Activated CD4-positive, alpha-beta T cell treated with anti-CD3 and anti-CD28 coated beads, Interleukin-2, amount 50 U/mL, for 1 hour (primary cell): ENCODE measurements around the gene BNIPL.

Experiments used
- DNase-seq: peaks from one replicate; pipeline ENCODE4 v3.0.0-alpha.2; 2020

The BNIPL gene

GRCh38 chr1:151060007-151060656, 23.7 kb downstream of the BNIPL start, which contains the start of gene MLLT11:
Gene MLLT11 (plus strand): TSS chr1:151060397. CDS start chr1:151067225, 6,828 bp downstream.
- no peak for DNase-seq

- no peak for DNase-seq
Measured at GRCh38 chr1:151060657-151061421, 24.5 kb downstream of the BNIPL start.

DNA sequence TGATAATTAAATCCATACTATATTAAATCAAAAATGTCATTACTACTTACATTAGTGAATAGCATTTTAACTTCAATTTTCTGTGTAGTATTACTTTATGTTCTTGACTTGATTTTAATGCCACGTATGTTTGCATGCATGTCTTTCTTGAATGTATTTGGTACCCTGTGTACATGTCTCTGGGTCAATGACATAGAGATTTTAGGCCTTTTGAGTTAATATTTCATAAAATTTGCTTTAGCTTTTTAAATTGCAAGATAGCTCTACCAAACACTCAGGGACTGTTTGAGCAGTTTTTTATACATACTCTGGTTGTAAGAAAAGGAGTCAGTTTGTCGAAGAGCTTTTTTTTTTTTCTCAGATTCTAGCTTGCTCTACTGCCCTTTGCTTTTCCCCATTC, 25.3 kb downstream of the BNIPL start:
- no peak for DNase-seq

GRCh38 chr1:151062741-151063371, 26.5 kb downstream of the BNIPL start:
- DNase-seq = no peak

DNA sequence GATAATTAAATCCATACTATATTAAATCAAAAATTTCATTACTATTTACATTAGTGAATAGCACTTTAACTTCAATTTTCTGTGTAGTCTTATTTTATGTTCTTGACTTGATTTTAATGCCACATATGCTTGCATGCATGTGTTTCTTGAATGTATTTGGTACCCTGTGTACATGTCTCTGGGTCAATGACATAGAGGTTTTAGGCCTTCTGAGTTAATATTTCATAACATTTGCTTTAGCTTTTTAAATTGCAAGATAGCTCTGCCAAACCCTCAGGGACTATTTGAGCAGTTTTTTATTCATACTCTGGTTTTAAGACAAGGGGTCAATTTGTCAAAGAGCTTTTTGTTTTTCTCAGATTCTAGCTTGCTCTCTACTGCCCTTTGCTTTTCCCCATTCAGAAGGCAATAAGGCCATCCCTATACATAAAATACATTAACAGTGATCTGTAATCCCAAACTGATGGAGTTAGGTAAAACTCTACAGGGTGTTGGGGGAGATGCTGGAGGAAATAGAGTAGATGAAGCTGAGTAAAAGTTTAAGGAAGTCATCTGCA, 28.8 kb downstream of the BNIPL start:
- DNase-seq = no peak

- DNase-seq = no peak
Measured at GRCh38 chr1:151067185-151067584, 30.8 kb downstream of the BNIPL start.

DNA sequence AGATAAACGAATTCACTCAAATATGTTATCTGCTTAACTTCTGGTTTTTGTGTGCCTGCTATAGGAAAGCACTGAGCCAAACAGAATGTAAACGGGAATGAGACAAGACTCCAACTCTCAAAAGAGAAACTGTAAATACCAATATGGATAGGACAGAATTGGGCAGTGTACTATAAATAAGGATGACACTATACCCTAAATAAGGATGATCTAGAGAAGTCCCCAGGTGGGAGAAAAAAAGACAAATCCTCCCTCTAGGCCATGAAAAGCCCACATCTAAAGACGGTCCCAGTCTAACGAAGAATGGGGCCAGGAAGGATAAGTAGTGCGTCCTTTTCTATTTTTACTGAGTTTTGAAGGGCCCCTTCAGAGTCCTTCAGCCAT, 32.7 kb downstream of the BNIPL start:
- DNase-seq = no peak

DNA sequence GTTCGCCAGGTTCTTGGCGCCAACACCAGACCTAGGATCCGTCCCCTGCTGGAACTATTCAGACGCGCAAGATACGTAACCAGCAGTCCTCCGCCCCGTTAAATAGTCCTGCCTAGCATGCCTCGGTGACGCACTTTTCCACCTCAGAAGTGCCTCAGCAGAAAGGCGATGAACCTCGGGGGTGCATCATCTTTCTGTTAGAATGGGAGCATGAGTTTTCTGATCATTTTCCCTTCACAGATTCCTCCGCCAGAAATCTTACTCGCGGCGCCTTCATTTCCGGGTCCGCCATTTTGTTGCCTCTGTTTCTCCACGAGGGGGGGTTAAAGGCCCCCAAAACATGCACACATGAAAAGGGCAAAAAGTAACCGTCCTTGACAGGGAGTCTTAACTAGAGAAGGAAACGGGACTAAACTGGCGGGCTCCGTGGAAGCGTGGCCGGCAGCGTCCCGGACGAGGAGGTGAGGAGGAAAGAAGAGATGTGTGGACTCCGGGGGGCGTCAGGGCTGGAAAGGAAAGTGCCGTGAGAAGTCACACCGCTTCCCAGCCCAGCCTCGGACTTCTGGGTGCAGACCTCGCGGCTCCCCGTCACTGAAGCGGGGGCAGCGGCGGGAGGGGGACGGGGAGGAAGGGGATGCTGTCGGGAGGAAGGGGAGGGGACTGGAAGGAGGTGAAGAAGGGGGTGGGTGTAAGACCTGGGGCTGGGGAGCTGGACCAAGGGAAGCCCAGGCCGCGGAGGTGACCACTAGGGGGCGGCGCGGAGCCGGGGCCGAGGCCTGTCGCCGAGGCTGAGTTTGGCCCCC, 34.3 kb downstream of the BNIPL start, which contains the start of gene GABPB2:
TSS of gene GABPB2 (plus strand) at position 288 of the 803 bp plus-strand sequence. CDS start 17,429 bp downstream, outside the sequence.
- DNase-seq = peak; percentile 81

- no peak for DNase-seq
Measured at GRCh38 chr1:151072224-151072623, 35.8 kb downstream of the BNIPL start.

DNA sequence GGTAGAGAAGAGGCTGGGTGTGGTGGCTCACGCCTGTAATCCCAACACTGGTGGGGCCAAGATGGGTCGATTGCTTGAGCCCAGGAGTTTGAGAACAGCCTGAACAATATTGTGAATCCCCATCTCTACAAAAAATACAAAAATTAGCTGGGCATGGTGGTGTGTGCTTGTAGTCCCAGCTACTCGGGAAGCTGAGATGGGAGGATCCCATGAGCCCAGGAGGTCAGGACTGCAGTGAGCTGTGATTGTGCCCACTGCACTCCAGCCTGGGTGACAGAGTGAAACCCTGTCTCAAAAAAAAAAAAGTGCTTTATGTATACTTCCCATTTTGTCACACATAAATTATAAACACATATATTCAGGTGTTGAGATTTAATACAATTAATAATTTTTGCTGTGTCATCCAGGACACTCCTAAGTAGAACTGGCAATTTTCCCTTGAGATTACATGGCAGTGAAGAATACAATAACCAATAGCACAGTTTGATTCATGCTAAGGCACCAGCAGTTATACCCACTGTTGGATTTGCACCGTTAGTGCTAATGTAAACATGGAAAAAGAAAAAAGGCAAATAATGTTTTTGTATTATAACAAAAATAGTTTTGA, 49.7 kb downstream of the BNIPL start:
- no peak for DNase-seq
